Endometrial microvascular endothelial cells (primary cell): ENCODE results near the gene OPTC. TPM values are rescaled to one million over a fixed set of nuclear protein-coding genes. Genes with fewer than 3 reads are reported as not detected.

ENCODE experiments used
- in situ Hi-C: cut with HindIII; loops from 2 replicates; pipeline ENCODE4 v1.10.0; 2017; ENCODE audit warnings: low sequenced_read_pairs, low pct_unique_long_range_greater_than_20kb; ENCODE audit errors: inconsistent ontology term
- total RNA-seq: library from RNA; depleted of rRNA; stranded (reverse); fragments of >200 nt; gene quantifications from one replicate; pipeline ENCODE4 v1.2.3, GENCODE V29; 2015; ENCODE audit errors: inconsistent ontology term

The OPTC gene
- total RNA-seq, 1 donor from 2014 or later, result not detected

GRCh38 chr1:203547147-203547546 is 53.2 kb downstream of the OPTC start:
- in situ Hi-C loops, result no loop called here

GRCh38 chr1:203547771-203548421 is 53.9 kb downstream of the OPTC start:
- in situ Hi-C loops, result no loop called here

GRCh38 chr1:203548892-203549291 is 54.9 kb downstream of the OPTC start:
- in situ Hi-C loops, result no loop called here

- in situ Hi-C loops, result no loop called here
Measured at GRCh38 chr1:203549309-203549708, 55.4 kb downstream of the OPTC start.

GRCh38 chr1:203550846-203551245 is 56.9 kb downstream of the OPTC start:
- in situ Hi-C loops, result no loop called here

DNA sequence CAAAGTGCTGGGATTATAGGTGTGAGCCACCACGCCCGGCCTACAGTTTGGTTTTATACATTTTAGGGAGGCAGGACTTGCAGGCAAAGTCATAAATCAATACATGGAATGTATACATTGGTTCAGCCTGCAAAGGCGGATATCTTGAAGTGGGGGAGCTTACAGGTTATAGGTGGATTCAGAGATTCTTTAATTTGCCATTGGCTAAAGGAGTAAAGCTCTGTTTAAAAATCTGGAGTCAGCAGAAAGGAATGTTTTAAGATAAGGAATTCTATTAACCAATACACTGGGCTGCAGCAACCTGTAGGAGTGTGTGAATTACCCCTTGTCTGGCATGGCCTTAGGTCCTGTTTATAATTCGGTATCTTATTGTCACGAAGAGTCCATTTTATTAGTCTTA is 57.6 kb downstream of the OPTC start:
- in situ Hi-C loops, result no loop called here

DNA sequence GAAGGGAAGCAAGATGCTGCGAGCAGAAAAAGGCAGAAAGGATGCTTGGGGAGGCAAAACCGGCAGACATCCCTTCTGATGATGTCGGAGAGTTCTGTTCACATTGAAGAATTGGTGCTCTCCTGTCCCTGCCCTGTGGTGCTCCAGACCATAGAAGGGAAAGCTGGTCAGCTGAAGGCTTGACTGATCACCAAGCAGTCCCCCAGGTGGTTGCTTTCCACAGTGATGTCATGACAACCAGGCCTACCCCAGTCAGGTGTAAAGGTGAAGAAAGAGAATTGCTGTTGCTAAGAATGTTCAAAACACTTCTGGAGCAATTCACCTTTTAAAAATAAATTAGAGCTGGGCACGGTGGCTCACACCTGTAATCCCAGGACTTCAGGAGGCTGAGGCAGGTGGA is 59.5 kb downstream of the OPTC start:
- in situ Hi-C loops, result no loop called here

DNA sequence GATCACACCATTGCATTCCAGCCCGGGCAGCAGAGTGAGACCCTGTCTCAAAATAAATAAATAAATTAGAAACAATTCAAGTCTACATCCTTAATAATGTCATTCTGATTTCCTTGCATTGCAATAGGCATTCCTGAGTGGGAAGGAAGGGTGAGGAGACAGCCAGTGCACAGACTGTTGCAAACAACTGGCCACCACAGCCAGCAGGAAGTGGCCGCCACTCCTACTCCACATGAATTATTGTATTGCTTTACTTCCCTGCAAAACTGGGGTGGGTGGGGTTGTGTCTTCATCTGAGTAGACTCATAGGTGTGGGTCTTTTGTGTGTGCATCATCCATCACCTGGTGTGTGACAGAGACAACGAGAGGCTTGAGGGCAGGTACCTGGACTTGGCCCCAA is 60.1 kb downstream of the OPTC start:
- in situ Hi-C loops, result no loop called here

- in situ Hi-C loops, result no loop called here
Measured at GRCh38 chr1:203555076-203555475, 61.1 kb downstream of the OPTC start.

GRCh38 chr1:203555511-203556046 is 61.6 kb downstream of the OPTC start:
- in situ Hi-C loops, result no loop called here

DNA sequence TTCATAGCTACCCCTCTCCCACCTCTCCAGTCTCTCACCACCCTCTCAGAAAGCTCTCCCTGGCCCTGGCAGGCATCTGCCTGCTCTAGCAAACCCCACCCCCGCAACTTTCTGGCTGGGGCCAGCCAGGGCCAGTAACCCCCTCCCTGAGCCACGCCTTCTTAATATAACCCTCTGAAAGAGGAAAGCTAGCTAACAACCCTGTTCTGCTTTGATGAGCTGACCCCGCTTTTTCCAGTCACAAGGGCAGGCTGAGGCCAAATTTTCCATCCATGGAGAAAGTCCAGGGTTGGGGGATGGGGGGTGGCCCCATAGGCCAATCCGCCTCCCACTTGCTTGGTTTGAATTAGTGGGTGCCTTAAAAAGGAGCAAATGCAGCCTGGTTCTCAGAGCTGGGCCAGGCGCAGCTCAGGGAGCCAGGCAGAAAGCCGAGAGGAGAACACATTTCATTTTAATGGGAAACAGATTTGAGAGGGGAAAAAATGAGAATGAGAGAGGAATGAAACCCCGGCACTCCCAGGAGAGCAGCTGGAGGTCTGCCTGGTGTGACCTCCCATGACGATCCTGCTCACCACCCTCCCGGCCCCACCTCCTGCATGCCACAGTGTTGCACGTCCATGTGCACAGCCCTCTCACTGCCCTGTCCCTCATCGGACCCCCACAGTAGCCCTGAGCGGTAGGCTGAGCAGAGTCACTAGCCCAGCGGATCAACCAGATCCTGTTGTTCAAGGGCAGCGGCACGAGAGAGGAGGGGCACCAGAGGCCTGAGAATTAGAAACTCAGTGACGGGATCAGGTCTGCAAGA is 62.3 kb downstream of the OPTC start:
- in situ Hi-C loops, result no loop called here

- in situ Hi-C loops, result no loop called here
Measured at GRCh38 chr1:203557390-203557789, 63.4 kb downstream of the OPTC start.

DNA sequence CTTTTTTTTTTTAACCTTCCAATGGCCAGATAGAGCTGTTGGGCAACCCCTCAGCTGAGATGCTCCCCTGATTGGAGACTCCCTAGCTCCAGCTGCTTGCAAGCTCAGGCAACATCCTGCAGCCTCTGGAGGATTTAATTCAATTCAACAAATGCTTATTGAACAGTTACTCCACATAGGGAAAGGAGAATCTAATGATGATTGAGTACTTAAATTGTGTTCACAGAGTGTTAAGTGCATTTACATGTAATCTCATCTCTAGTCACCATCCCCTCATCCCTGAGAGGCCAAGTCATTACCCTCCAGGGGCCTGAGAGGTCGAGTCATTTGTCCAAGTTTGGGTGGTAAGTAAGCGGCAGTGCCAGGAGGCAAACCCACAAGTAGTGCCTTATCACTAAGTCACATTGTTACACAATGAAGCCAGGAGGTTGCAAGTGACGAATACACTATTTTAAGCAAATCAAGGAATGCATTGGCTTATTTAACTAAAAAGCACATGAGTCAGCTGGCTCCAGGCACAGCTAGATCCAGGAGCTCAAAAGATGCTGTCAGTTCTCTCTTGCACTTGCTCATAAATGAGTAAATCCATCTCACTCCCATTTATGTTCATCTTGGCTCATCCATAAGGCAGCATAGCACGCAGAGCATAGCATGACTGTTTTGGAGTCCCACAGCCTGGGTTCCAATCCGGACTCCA is 64.3 kb downstream of the OPTC start:
- in situ Hi-C loops, result no loop called here

Other genes starting within 250 kb of the OPTC start
- gene BTG2, start 188.6 kb upstream of the OPTC start, total RNA-seq, result 21.4 TPM
- not detected for gene FMOD, start 143.0 kb upstream of the OPTC start, total RNA-seq
- gene PRELP, start 18.3 kb upstream of the OPTC start, total RNA-seq, result not detected
- 67.6 TPM for gene ATP2B4, start 132.7 kb downstream of the OPTC start, total RNA-seq